Activated naive CD8-positive, alpha-beta T cell treated with anti-CD3 and anti-CD28 coated beads, Interleukin-2, amount 50 U/mL, for 24 hours (primary cell): Measurements from ENCODE around the gene CMSS1.

Source experiments
- ATAC-seq: fragments of 150-1000 bp; cut with Tn5 transposase; one replicate; pipeline ENCODE4 v1.10.0; 2021
- DNase-seq: peaks from one replicate; pipeline ENCODE4 v3.0.0; 2021
- H3K27ac Mint-ChIP-seq: one replicate; pipeline ENCODE4 v1.8.0; 2021; ENCODE audit warnings: mild to moderate bottlenecking, mixed read lengths
- H3K27me3 Mint-ChIP-seq: one replicate; pipeline ENCODE4 v1.8.0; 2021; ENCODE audit warnings: mixed read lengths
- H3K36me3 Mint-ChIP-seq: one replicate; pipeline ENCODE4 v1.8.0; 2021; ENCODE audit warnings: low read depth, mixed read lengths
- H3K4me1 Mint-ChIP-seq: one replicate; pipeline ENCODE4 v1.8.0; 2021; ENCODE audit warnings: mixed read lengths
- H3K4me3 Mint-ChIP-seq: one replicate; pipeline ENCODE4 v1.8.0; 2021; ENCODE audit warnings: mild to moderate bottlenecking, moderate library complexity, mixed read lengths
- H3K9me3 Mint-ChIP-seq: one replicate; pipeline ENCODE4 v1.8.0; 2021; ENCODE audit warnings: mixed read lengths

Gene CMSS1

DNA sequence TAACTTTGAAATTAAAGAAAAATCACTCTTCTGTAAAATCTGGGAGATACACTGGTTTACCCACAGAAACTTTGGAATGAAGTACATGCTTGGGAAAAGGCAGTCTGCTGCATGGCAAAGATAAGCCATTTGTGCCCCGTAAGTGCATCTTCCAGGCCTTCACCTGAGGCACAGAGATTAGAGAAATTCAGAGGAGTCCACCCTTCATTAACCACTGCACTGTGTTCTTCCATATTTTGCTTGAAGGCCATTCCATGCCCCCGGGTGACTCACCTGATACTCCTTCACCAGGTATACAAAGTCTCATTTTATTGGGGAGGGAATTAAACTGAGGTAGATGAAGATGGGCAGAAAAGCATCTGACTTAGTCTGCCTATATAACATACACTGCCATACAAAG lies 53.0 kb downstream of the CMSS1 start:
- H3K27me3 Mint-ChIP-seq = peaks cover 4% of the 10 kb centered on the region
- peaks cover 57% of the 10 kb centered on the region for H3K4me1 Mint-ChIP-seq
- no peak overlapping the region for H3K4me3 Mint-ChIP-seq
- H3K36me3 Mint-ChIP-seq = peaks cover 13% of the 10 kb centered on the region
- DNase-seq (no peak), ATAC-seq (no peak)
- H3K27ac Mint-ChIP-seq = no peak overlapping the region
- H3K9me3 Mint-ChIP-seq = no peaks in the 10 kb centered on the region

DNA sequence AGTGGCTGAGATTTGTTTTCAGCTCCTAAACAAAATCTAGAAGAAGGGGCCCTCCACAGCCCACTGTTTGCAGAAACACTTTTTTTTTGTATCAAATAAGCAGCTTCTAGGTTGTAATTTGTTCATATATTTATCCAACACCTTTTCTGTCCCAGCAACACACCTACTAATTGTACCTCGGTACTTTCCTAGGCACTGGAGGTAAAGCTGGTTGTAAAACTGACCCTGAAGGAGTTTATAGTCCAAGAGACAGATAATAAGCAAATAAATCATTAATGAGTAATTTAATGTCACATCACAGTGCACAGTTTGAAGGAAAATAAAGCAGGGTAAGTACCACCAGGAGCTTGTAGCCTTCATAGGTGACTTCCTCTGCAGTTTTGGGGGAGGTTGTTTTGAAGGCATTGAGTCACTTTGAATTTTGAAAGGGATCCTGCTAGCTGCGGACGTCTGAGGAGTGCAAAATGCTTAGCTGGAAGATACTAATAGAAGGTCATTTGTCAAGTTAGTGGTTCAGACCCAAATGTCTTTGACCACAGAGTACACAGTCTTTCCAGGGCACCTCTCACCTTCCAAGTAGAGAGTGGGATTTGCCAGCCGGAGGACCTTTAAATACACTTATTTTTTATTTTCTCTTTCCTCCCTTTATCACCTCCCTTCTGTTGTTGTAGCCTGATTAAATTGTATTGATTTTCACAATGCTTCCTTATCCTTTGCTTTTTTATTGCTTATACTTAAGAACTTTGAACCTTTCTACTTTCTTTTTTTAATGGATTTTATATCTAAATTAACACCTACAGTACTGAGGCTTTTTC lies 53.8 kb downstream of the CMSS1 start:
- Mint-ChIP-seq H3K36me3 (peaks cover 11% of the 10 kb centered on the region), H3K27me3 (peaks cover 5% of the 10 kb centered on the region), H3K9me3 (no peaks in the 10 kb centered on the region), H3K4me1 (peaks cover 52% of the 10 kb centered on the region), H3K27ac (no peak overlapping the region), H3K4me3 (no peak overlapping the region)
- DNase-seq (no peak), ATAC-seq (no peak)

DNA sequence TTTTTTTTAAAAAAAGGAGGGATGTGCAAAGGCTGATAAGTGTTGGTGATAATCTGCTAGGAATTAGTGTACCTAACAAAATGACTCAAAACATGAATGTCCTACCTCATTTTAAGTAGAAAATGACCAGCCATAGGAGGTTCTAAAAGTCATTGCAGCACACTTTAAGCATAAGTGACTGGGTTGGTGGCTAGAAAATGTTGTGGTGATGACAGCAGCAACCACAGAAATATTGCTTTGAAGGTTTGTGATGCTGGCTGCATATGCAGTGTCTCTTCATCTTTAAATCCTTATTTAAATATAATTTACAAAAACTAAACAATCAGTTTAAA lies 55.2 kb downstream of the CMSS1 start:
- DNase-seq (no peak), ATAC-seq (peak; percentile 38)
- H3K4me3 Mint-ChIP-seq = no peak overlapping the region
- H3K27ac Mint-ChIP-seq = no peak overlapping the region
- peaks cover 8% of the 10 kb centered on the region for H3K36me3 Mint-ChIP-seq
- H3K4me1 Mint-ChIP-seq = peaks cover 44% of the 10 kb centered on the region
- H3K27me3 Mint-ChIP-seq = peaks cover 7% of the 10 kb centered on the region
- H3K9me3 Mint-ChIP-seq = no peaks in the 10 kb centered on the region

DNA sequence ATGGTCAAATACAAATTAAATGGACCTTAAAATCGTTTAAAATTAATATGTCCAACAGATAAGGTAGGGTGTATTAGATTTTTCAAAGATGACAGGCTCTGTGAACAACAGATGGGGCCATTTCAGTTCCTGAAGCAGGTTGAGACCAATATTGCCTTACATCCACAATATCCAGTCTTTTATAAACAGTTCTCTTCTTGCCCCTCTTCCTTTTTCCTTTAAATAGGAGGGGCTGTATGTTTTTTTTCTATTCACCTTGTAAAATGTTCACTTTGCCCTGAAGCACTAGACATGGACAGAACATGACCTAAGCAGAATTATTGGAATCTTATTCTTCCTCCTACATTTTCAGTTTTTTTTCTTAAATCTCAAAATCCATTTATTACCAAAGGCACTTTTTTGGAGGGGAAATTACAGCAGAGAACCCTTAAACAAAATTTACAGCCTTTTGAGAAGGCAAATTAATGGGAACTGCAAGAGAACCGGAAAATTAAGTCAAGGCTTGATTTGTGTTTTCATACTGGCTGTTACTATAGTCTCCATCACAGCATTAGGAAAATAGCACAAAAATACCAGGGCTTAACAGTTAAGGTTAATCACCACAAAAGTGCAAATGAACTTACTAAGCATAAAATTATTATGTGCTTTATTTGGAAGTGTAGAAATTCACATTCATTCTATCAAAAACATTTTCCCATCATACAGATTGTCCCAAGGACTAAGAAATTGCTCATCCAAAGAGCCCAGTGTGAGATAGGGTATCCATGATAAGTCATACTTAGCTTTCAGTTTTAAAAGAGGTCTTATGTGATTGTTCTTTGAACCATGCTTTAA lies 55.8 kb downstream of the CMSS1 start:
- Mint-ChIP-seq H3K4me3 (no peak overlapping the region), H3K9me3 (no peaks in the 10 kb centered on the region), H3K27me3 (peaks cover 7% of the 10 kb centered on the region), H3K27ac (no peak overlapping the region), H3K4me1 (peaks cover 43% of the 10 kb centered on the region), H3K36me3 (peaks cover 4% of the 10 kb centered on the region)
- DNase-seq (no peak), ATAC-seq (no peak)

DNA sequence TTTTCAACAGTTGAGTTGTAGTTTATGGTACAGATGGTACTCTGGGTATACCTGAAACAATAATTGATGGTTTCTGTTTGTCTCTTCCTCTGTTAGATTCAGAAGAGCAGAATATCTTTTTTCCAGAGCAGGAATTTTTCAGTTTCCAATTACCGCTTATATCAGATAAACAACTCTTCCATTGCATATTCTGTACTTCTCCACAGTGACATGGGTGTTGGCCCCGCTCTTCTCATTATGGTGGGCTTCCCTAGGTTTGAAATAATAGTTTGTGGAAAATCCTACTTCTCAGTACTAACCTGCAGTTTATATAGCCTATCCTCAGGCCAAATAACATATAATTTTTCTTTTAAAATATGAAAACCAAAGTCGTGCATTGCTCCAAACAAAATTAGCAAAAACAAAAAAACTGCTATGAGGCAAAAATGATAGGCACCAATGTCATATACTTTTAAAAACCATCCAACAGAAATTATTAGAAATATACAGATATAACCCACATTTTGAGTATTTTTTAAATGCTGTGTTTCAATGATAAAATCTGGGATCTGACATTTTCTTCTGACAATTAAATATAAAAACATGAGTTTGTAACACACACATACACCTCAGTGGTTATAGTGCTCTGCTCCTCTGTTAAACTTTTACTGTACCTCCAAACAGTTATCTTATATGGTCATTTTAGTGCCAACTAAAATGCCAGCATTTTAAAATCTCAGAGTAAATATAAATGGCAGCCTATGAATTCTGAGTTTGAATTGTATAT lies 56.8 kb downstream of the CMSS1 start:
- Mint-ChIP-seq H3K9me3 (no peaks in the 10 kb centered on the region), H3K27ac (no peak overlapping the region), H3K36me3 (peaks cover 4% of the 10 kb centered on the region), H3K4me3 (no peak overlapping the region), H3K27me3 (peaks cover 7% of the 10 kb centered on the region), H3K4me1 (peaks cover 39% of the 10 kb centered on the region)
- DNase-seq (no peak), ATAC-seq (no peak)

DNA sequence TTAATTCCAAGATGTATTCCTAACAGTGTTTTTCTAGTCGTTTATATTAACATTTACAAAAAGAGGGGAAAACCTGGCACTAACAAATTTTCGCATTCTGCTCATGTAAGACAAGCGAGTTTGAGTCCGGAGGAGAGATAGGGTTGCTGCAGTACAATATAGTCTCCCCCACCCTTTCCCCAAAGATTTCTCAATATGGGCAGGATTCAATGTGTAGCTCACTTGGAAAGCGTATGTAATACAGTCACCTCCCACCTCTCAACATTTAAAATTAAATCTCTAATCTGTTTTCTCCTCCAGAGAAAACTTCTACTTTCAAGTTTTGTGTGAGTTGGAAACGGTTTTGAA lies 57.9 kb downstream of the CMSS1 start:
- DNase-seq (no peak), ATAC-seq (no peak)
- H3K4me3 Mint-ChIP-seq = peak overlapping the region; percentile 75
- peaks cover 7% of the 10 kb centered on the region for H3K27me3 Mint-ChIP-seq
- peak overlapping the region; percentile 26 for H3K27ac Mint-ChIP-seq
- peaks cover 4% of the 10 kb centered on the region for H3K36me3 Mint-ChIP-seq
- H3K4me1 Mint-ChIP-seq = peaks cover 39% of the 10 kb centered on the region
- H3K9me3 Mint-ChIP-seq = no peaks in the 10 kb centered on the region

DNA sequence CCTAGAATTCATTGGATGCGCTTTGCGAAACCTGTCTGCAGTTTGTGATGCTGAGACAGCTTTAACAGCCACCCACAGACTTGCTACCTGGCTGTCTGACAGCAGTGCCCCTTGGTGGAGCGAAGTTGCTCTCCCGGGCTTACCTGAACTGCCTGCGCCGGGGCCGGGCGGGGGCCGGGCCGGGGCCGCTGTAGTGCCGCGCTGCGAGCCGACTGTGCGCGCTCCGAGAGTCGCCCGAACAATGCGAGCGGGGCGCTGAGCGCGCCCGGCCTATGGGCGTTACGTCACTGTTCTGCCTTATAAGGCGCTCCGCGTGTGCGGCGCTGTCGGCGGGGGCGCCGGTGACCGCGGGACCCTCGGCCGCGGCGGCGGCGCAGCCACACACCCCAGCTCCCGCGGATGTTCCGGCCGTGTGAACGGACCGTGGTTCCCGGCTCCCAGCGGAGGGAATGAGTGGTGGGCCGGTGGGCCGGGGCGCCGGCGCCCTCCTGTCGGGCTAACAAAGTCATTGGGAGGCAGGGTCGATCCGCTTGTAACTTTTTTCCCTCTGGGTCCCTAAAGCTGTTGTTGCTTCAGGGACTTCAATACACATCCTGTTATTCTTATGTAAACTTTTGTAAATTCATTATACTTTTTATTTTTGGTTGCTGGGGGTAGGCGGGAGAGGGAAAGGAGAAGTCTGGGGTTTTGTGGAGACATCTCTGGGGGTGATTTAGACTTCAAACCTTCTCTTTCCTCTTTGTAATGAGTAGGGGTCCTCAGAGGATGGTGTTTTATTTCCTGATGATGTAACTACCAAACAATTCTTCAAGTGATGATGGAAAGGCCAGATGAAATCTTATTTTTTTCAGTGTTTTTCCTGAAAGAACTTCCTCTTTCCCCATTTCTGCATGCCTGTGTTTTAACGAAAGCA lies 58.5 kb downstream of the CMSS1 start:
- DNase-seq (peak; percentile 66), ATAC-seq (peak; percentile 93)
- Mint-ChIP-seq H3K9me3 (no peaks in the 10 kb centered on the region), H3K4me1 (peaks cover 39% of the 10 kb centered on the region), H3K27ac (peak overlapping the region; percentile 26), H3K4me3 (peak overlapping the region; percentile 75), H3K36me3 (peaks cover 4% of the 10 kb centered on the region), H3K27me3 (peaks cover 7% of the 10 kb centered on the region)

DNA sequence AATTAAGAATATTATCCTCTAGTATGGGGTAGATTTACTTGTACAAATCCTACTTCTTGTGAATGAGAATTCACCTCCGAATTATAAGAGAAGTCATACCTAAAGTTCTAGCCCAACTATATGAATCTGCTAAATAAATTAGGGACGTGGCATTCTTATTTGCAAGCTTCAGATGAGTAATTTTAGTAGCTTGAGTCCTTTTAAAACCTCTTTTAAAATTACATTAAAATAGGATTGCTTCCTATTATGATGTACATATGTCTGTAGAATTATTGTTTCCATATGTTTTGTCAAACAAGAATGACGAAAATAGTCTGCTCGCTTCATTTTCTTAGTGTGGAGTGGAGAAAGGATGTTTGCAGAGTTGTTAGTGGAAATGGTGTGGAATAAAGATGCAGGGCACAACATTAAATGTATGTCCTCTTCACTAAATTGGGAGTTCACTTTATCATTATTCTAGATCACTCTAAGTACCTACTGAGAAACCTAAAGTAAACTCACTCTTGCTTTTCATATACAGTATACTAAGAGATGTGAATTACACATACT lies 59.4 kb downstream of the CMSS1 start:
- H3K27me3 Mint-ChIP-seq = peaks cover 7% of the 10 kb centered on the region
- H3K27ac Mint-ChIP-seq = no peak overlapping the region
- no peak for DNase-seq
- no peaks in the 10 kb centered on the region for H3K9me3 Mint-ChIP-seq
- no peak overlapping the region for H3K4me3 Mint-ChIP-seq
- ATAC-seq = no peak
- H3K36me3 Mint-ChIP-seq = no peaks in the 10 kb centered on the region
- peaks cover 37% of the 10 kb centered on the region for H3K4me1 Mint-ChIP-seq

DNA sequence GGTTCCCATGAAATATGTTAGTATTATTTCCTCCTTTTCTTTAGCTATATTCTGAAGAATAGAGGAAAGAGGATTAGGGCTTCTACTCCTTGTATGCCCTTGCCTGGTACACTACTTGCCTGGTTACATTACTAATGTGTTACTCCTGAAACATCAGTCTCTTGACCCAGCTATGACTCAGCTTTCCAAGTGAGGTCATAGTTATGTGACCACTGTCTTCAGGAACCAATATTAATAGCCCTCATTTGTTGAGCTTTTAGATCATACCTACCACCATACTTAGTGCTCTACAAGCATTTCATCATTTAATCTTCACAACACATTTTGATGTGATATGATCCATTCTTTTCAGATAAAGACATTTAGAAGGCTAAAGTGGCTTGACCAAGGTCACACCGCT lies 60.3 kb downstream of the CMSS1 start:
- no peak overlapping the region for H3K4me3 Mint-ChIP-seq
- DNase-seq = no peak
- peak; percentile 64 for ATAC-seq
- no peak overlapping the region for H3K27ac Mint-ChIP-seq
- peaks cover 7% of the 10 kb centered on the region for H3K27me3 Mint-ChIP-seq
- no peaks in the 10 kb centered on the region for H3K36me3 Mint-ChIP-seq
- H3K9me3 Mint-ChIP-seq = no peaks in the 10 kb centered on the region
- H3K4me1 Mint-ChIP-seq = peaks cover 31% of the 10 kb centered on the region

DNA sequence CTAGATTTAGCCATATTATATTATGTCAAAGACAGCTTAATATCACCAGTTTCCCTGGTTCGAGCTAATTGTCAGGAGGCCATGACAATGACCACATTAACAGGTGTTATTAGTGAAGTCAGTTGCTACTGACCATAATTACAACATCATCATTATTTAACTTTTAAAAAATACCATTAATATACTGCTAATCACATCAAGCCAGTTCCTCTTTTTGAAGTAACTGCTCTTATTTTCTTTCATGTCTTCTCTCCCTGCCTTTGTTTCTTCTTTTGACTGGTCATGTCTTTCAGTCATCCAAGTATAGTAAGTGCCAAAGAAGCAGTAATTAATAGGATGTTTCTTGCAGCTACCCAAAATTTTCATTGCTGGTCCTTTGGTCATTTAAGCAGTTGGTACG lies 61.6 kb downstream of the CMSS1 start:
- Mint-ChIP-seq H3K4me3 (no peak overlapping the region), H3K9me3 (no peaks in the 10 kb centered on the region), H3K36me3 (no peaks in the 10 kb centered on the region), H3K27ac (no peak overlapping the region), H3K4me1 (peaks cover 31% of the 10 kb centered on the region), H3K27me3 (peaks cover 4% of the 10 kb centered on the region)
- no peak for ATAC-seq
- DNase-seq = no peak

DNA sequence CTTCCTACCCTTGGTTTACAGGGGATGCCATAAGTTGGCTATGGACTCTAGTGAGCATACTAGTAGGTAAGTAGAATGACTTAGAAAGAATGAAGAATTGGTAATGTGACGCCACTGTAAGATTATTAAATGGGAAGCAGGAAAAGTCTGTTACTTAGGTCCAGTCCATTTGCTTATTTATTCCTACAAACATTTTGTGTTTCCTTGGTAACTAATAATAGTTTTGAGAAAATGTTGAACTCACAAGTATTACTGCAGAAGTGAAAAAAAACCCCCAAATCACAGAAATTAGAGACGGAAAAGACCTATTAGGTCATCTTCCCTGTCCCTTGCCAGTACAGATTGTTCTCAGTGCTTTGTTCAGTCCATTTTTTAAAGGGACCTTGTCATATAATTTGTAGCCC lies 63.5 kb downstream of the CMSS1 start:
- no peak for ATAC-seq
- peaks cover 2% of the 10 kb centered on the region for H3K9me3 Mint-ChIP-seq

DNA sequence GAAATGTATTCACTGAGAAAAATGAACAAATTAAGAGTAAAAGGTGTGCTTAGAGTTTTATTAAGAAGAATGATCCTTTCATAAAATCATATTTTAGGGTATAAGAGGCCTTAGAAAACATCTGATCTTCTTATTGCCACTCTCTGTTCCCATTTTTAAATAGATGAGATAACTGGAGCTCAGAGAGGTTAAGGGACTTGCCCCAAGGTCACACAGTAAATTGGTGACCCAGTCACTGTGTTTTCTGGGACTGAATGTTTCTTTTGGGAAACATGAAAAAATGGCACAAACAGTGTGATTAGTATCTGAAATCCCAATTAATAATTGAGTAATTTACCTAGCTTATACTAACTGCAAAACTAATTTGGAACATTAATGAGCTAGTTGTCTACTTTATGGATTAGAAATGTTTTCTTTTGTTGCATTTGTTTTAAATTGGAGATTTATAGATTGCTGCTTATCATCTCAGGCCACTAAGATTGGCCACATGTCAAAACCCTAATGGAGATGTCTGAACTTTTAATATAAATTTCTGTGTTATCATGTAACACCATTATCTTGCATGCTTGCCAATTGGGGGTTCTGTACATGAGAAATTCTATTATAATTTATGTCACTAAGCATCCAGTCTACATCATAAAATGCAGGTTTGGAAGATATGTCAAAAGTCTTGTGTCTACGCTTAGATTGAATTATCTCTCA lies 64.9 kb downstream of the CMSS1 start:
- peaks cover 21% of the 10 kb centered on the region for H3K4me1 Mint-ChIP-seq
- H3K27ac Mint-ChIP-seq = no peak overlapping the region
- H3K4me3 Mint-ChIP-seq = no peak overlapping the region
- ATAC-seq (no peak), DNase-seq (no peak)
- H3K36me3 Mint-ChIP-seq = peaks cover 9% of the 10 kb centered on the region
- peaks cover 3% of the 10 kb centered on the region for H3K9me3 Mint-ChIP-seq
- H3K27me3 Mint-ChIP-seq = no peaks in the 10 kb centered on the region

More for the DNA sequence above, 63.5 kb downstream of the CMSS1 start:
- peaks cover 4% of the 10 kb centered on the region for H3K36me3 Mint-ChIP-seq
- H3K4me1 Mint-ChIP-seq = peaks cover 27% of the 10 kb centered on the region
- DNase-seq = no peak
- no peak overlapping the region for H3K27ac Mint-ChIP-seq
- H3K4me3 Mint-ChIP-seq = no peak overlapping the region
- peaks cover 3% of the 10 kb centered on the region for H3K27me3 Mint-ChIP-seq

DNA sequence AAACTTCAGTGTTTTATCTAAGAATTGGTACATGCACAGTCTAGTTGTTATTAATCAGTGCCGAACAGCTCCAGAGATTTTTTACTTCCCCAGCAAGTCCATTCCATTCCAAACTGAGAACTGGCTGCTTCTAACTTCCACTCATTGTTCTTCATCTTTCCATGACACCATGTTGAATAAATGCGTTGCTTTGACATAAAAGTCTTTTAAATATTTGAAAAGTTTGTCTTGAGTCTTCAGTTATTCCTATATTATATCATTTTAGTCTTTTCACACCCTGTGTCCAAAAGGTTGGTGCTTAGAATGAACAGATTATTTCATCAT lies 65.4 kb downstream of the CMSS1 start:
- Mint-ChIP-seq H3K27me3 (no peaks in the 10 kb centered on the region), H3K4me1 (peaks cover 16% of the 10 kb centered on the region), H3K9me3 (peaks cover 3% of the 10 kb centered on the region), H3K4me3 (no peak overlapping the region), H3K27ac (no peak overlapping the region), H3K36me3 (peaks cover 9% of the 10 kb centered on the region)
- ATAC-seq = no peak
- DNase-seq = no peak
